Pancreas (tissue), 10 donors: ENCODE measurements around the gene IL1RAPL2. TPM values are rescaled to one million over a fixed set of nuclear protein-coding genes. Genes with fewer than 3 reads are reported as not detected.
"Not testable (repeated sequence)": the region's sequence is repeated elsewhere in the genome, so short reads cannot be mapped to it uniquely, and the experiment has no call there.

ENCODE experiments used
- ATAC-seq, 4 donors: fragments of 200-7000 bp; cut with Tn5 transposase; one replicate each; pipeline versions ENCODE4 v1.8.0 to v1.9.1; 2020; ENCODE audit warnings: mild to moderate bottlenecking in 4 of 4, moderate library complexity in 4 of 4
- DNase-seq, 6 donors: peaks; one replicate each; pipeline ENCODE4 v3.0.0-alpha.2; 2020
- FAIRE-seq: peaks from 2 replicates; lab custom pipeline; 2012; peaks lifted over from hg19 to GRCh38; lab: Jason Lieb, UNC
- H3K27ac ChIP-seq, 4 donors: fragments of 200-600 bp; sonication (generic); 1 replicate in 3 of 4; 2 replicates in 1 of 4; pipeline versions ENCODE4 v1.5.0 to v1.8.0; 2020
- H3K27me3 ChIP-seq, 4 donors: fragments of 200-600 bp; one replicate each; pipeline ENCODE4 v1.8.0; 2021
- H3K36me3 ChIP-seq, 3 donors: fragments of 200-600 bp; sonication (generic) in 1 of 3; one replicate each; pipeline versions ENCODE4 v1.5.0 to v1.8.0; 2020 to 2021
- H3K4me1 ChIP-seq, 3 donors: fragments of 200-600 bp; one replicate each; pipeline ENCODE4 v1.8.0; 2021
- H3K4me3 ChIP-seq, 4 donors: fragments of 200-600 bp; sonication (generic) in 2 of 4; one replicate each; pipeline versions ENCODE4 v1.5.0 to v1.8.0; 2020 to 2021
- H3K9me3 ChIP-seq, 4 donors: fragments of 200-600 bp; one replicate each; pipeline ENCODE4 v1.8.0; 2021
- CTCF ChIP-seq, 4 donors: fragments of 200-600 bp; sonication (generic) in 3 of 4; IDR thresholded peaks; one replicate each; pipeline versions ENCODE4 v1.5.0 to v1.8.0; 2021; ENCODE audit warnings: antibody characterized with exemption in 4 of 4
- WGBS, 2 donors: extraction: QIAGEN DNeasy Blood & Tissue Kit; methylation state at CpG; one replicate each; pipeline ENCODE4 v1.1.7; 2013; 5-methylcytosine and 5-hydroxymethylcytosine counted together
- intact Hi-C, 3 donors: fragments of 100-400 bp; cut with DNase I; formaldehyde crosslinking; loops; one replicate each; pipeline versions ENCODE4 v1.11.1 to v1.14.2; 2022
- polyA plus RNA-seq, 2 donors: library from polyadenylated mRNA; stranded (reverse); fragments of 200-250 nt; gene quantifications; one replicate each; pipeline ENCODE4 v1.2.3, GENCODE V29; 2013
- total RNA-seq, 6 donors: library from RNA; stranded (reverse); fragmentation: NEBNext Ultra II Directional in 4 of 6; extraction: Animal tissue kit (Norgen Biotek cat#: 25700) in 4 of 6; gene quantifications; one replicate each; pipeline versions ENCODE4 v1.2.1 to v1.2.4, GENCODE V29; 2021 to 2023
- donor health status: healthy with polysubstance abuse.
- donor health status: DM: no; HTN: no; CAD: no; lungs with moderate emphysema.
- donor health status: DM: no; HTN: no; CAD: no.
- donor health status: control.
- donor health status: control.
- donor health status: Bipolar disorder and iron deficiency.
- donor health status: DM: yes; HTN: yes; CAD: no.
- donor health status: DM: no; HTN: no; CAD: no.
- donor health status: DM: no; HTN: no; CAD: no.
- donor health status: DM: yes; HTN: yes; CAD: no.

Gene IL1RAPL2
- total RNA-seq (under 1 TPM in 1 of 6 donors, not detected in 5; 0.09 TPM), polyA plus RNA-seq (not detected)

- H3K27ac ChIP-seq: no peak within 1 kb of the TSS
- no peak for FAIRE-seq
- 1 to 19% methylated on average over 46 of the region's 48 CpGs for WGBS, 2 donors
- ATAC-seq: peak; percentile 60 to 95 (median 85)
- intact Hi-C loops: no loop called here
- H3K36me3 ChIP-seq: no peaks in the 10 kb centered on the region
- H3K4me1 ChIP-seq: no peaks in the 10 kb centered on the region
- no peaks in the 10 kb centered on the region for H3K9me3 ChIP-seq
- peak in 3 of 4 donors; percentile 19 to 38 (median 30) for TF ChIP-seq CTCF (IDR thresholded peaks at IDR 0.05)
- H3K4me3 ChIP-seq: peak within 1 kb of the TSS in 1 of 4 donors; percentile 30
- DNase-seq: peak; percentile 17 to 79 (median 51)
- peaks cover 0 to 15% (median 5%) of the 10 kb centered on the region in 4 donors for H3K27me3 ChIP-seq
These were observed at the start of gene IL1RAPL2 for GRCh38 chrX:104565791-104566680. Gene IL1RAPL2, plus strand, starts transcription at chrX:104566199.

- H3K27ac ChIP-seq: no peak overlapping the region
- no peaks in the 10 kb centered on the region for H3K36me3 ChIP-seq
- intact Hi-C loops: no loop called here
- no peak for DNase-seq
- no peak for ATAC-seq
- no peak for TF ChIP-seq CTCF (IDR thresholded peaks at IDR 0.05)
- peaks cover 0 to 27% (median 2%) of the 10 kb centered on the region in 4 donors for H3K27me3 ChIP-seq
- WGBS, 2 donors: 27 to 28% methylated on average over 2 of the region's 2 CpGs
- no peaks in the 10 kb centered on the region for H3K9me3 ChIP-seq
- FAIRE-seq: no peak
- no peaks in the 10 kb centered on the region for H3K4me1 ChIP-seq
- H3K4me3 ChIP-seq: no peak overlapping the region
These were observed 43.6 kb upstream of the IL1RAPL2 start for GRCh38 chrX:104522386-104522785.

GRCh38 chrX:104523858-104524257, 42.1 kb upstream of the IL1RAPL2 start:
- no peak for FAIRE-seq
- H3K36me3 ChIP-seq: no peaks in the 10 kb centered on the region
- no peak for DNase-seq
- H3K27ac ChIP-seq: no peak overlapping the region
- H3K4me1 ChIP-seq: no peaks in the 10 kb centered on the region
- H3K9me3 ChIP-seq: no peaks in the 10 kb centered on the region
- peaks cover 0 to 33% (median 2%) of the 10 kb centered on the region in 4 donors for H3K27me3 ChIP-seq
- WGBS, 2 donors: 29 to 32% methylated on average over 2 of the region's 2 CpGs
- H3K4me3 ChIP-seq: no peak overlapping the region
- intact Hi-C loops: no loop called here
- no peak for TF ChIP-seq CTCF (IDR thresholded peaks at IDR 0.05)
- no peak for ATAC-seq

GRCh38 chrX:104539081-104539480, 26.9 kb upstream of the IL1RAPL2 start:
- intact Hi-C loops: no loop called here
- H3K4me1 ChIP-seq: no peaks in the 10 kb centered on the region
- H3K27me3 ChIP-seq: peaks cover 0 to 5% (median 0%) of the 10 kb centered on the region in 4 donors
- no peak overlapping the region for H3K4me3 ChIP-seq
- H3K36me3 ChIP-seq: no peaks in the 10 kb centered on the region
- whole genome bisulfite sequencing, 2 donors: 53 to 55% methylated on average over 2 of the region's 2 CpGs
- no peak overlapping the region for H3K27ac ChIP-seq
- no peak for FAIRE-seq
- no peak for TF ChIP-seq CTCF (IDR thresholded peaks at IDR 0.05)
- no peak for ATAC-seq
- H3K9me3 ChIP-seq: no peaks in the 10 kb centered on the region
- no peak for DNase-seq

- DNase-seq, H3K36me3 ChIP-seq, H3K4me1 ChIP-seq, H3K27ac ChIP-seq, H3K4me3 ChIP-seq, intact Hi-C loops, ATAC-seq, H3K9me3 ChIP-seq, H3K27me3 ChIP-seq, FAIRE-seq: not testable (repeated sequence)
- 39 to 52% methylated on average over 2 of the region's 2 CpGs for WGBS, 2 donors
These were observed 23.6 kb upstream of the IL1RAPL2 start for GRCh38 chrX:104542447-104542846.
